ENCODE measurements around the gene SLC2A8. TPM values are rescaled to one million over a fixed set of nuclear protein-coding genes. Genes with fewer than 3 reads are reported as not detected.

SLC2A8 gene
- total and polyA plus RNA-seq, 2 donors (not counting 1 experiment from before 2014, with no cell fraction given): 8.3 to 14.2 TPM

- Histone ChIP-seq H3K9ac (ENCODE audit: low read length) (no peak overlapping the region), H4K20me1 (ENCODE audit: control insufficient read depth, insufficient read depth, low read length, poor library complexity, severe bottlenecking) (no peaks in the 10 kb centered on the region), H3K9me3 (ENCODE audit: control extremely low read depth in 1 of 3, control insufficient read depth in 2 of 3, insufficient read depth in 1 of 3, low read length in 2 of 3) (no peaks in the 10 kb centered on the region), H3K4me1 (ENCODE audit: control insufficient read depth in 2 of 2, insufficient read depth in 2 of 2, low read length in 2 of 2) (no peaks in the 10 kb centered on the region), H2AFZ (ENCODE audit: insufficient read depth, low read depth, low read length, poor library complexity, severe bottlenecking) (no peak overlapping the region), H3K79me2 (ENCODE audit: control insufficient read depth, insufficient read depth, low read length) (no peaks in the 10 kb centered on the region), H3K4me3 (ENCODE audit: control extremely low read depth in 1 of 5, extremely low read depth in 1 of 5, insufficient read depth in 1 of 5, low read depth in 2 of 5, low read length in 4 of 5) (no peak overlapping the region), H3K4me2 (replicated peaks; ENCODE audit: low read depth, low read length, poor library complexity, severe bottlenecking) (no peak overlapping the region), H3K27me3 (replicated peaks in 1 of 4; ENCODE audit: control extremely low read depth in 1 of 4, control insufficient read depth in 3 of 4, insufficient read depth in 4 of 4, low read length in 3 of 4) (peaks cover 0 to 8% (median 0%) of the 10 kb centered on the region in 4 experiments), H3K36me3 (replicated peaks in 1 of 2; ENCODE audit: control extremely low read depth in 1 of 2, control insufficient read depth in 1 of 2, extremely low read depth in 1 of 2, insufficient read depth in 2 of 2, low read length in 1 of 2) (no peaks in the 10 kb centered on the region), H3K27ac (ENCODE audit: low read length in 2 of 2) (no peak overlapping the region)
- WGBS (ENCODE audit: insufficient coverage): 98% methylated on average over 6 of the region's 7 CpGs
- Mint-ChIP-seq H3K4me1 (no peaks in the 10 kb centered on the region), H3K9me3 (ENCODE audit: insufficient read depth) (no peaks in the 10 kb centered on the region), H3K27me3 (peaks cover 11% of the 10 kb centered on the region), H3K4me3 (no peak overlapping the region), H3K27ac (no peak overlapping the region)
- ChIA-PET POLR2A (no interaction called here), CTCF (no interaction called here)
- no peak for ATAC-seq (ENCODE audit: low read depth)
- DNase-seq: no peak
- TF ChIP-seq EZH2 (IDR thresholded peaks at IDR 0.05; ENCODE audit: borderline replicate concordance, insufficient read depth, low read depth, low read length, poor library complexity, severe bottlenecking): no peak
- no peak for TF ChIP-seq CTCF (IDR thresholded peaks at IDR 0.05)
- intact Hi-C loops (cut with micrococcal nuclease): no loop called here
Measured at GRCh38 chr9:127366594-127366993, 30.4 kb upstream of the SLC2A8 start.

- ATAC-seq (ENCODE audit: low read depth): no peak
- peaks cover 0 to 15% (median 0%) of the 10 kb centered on the region in 4 experiments for H3K27me3 ChIP-seq (replicated peaks in 1 of 4; ENCODE audit: control extremely low read depth in 1 of 4, control insufficient read depth in 3 of 4, insufficient read depth in 4 of 4, low read length in 3 of 4)
- H2AFZ ChIP-seq (ENCODE audit: insufficient read depth, low read depth, low read length, poor library complexity, severe bottlenecking): no peak overlapping the region
- H3K4me3 Mint-ChIP-seq: no peak overlapping the region
- TF ChIP-seq CTCF (IDR thresholded peaks at IDR 0.05) (no peak), EZH2 (IDR thresholded peaks at IDR 0.05; ENCODE audit: borderline replicate concordance, insufficient read depth, low read depth, low read length, poor library complexity, severe bottlenecking) (no peak)
- no peak for DNase-seq
- H3K4me2 ChIP-seq (replicated peaks; ENCODE audit: low read depth, low read length, poor library complexity, severe bottlenecking): no peak overlapping the region
- 60% methylated on average over 3 of the region's 6 CpGs for WGBS (ENCODE audit: insufficient coverage)
- H4K20me1 ChIP-seq (ENCODE audit: control insufficient read depth, insufficient read depth, low read length, poor library complexity, severe bottlenecking): no peaks in the 10 kb centered on the region
- H3K4me1 ChIP-seq (ENCODE audit: control insufficient read depth in 2 of 2, insufficient read depth in 2 of 2, low read length in 2 of 2): no peaks in the 10 kb centered on the region
- no peak overlapping the region for H3K9ac ChIP-seq (ENCODE audit: low read length)
- no peaks in the 10 kb centered on the region for H3K9me3 Mint-ChIP-seq (ENCODE audit: insufficient read depth)
- H3K27ac Mint-ChIP-seq: no peak overlapping the region
- H3K27me3 Mint-ChIP-seq: peaks cover 19% of the 10 kb centered on the region
- H3K4me1 Mint-ChIP-seq: no peaks in the 10 kb centered on the region
- H3K27ac ChIP-seq (ENCODE audit: low read length in 2 of 2): no peak overlapping the region
- H3K36me3 ChIP-seq (replicated peaks in 1 of 2; ENCODE audit: control extremely low read depth in 1 of 2, control insufficient read depth in 1 of 2, extremely low read depth in 1 of 2, insufficient read depth in 2 of 2, low read length in 1 of 2): no peaks in the 10 kb centered on the region
- H3K4me3 ChIP-seq (ENCODE audit: control extremely low read depth in 1 of 5, extremely low read depth in 1 of 5, insufficient read depth in 1 of 5, low read depth in 2 of 5, low read length in 4 of 5): no peak overlapping the region
- intact Hi-C loops (cut with micrococcal nuclease): no loop called here
- POLR2A ChIA-PET: no interaction called here
- no peaks in the 10 kb centered on the region for H3K79me2 ChIP-seq (ENCODE audit: control insufficient read depth, insufficient read depth, low read length)
- H3K9me3 ChIP-seq (ENCODE audit: control extremely low read depth in 1 of 3, control insufficient read depth in 2 of 3, insufficient read depth in 1 of 3, low read length in 2 of 3): no peaks in the 10 kb centered on the region
- CTCF ChIA-PET: interaction anchor here (0.6 to 1.5 kb wide), 2 partner anchors 156 to 248 kb away, joined by 3 read pairs; no protein-coding TSS in a partner anchor
Measured at GRCh38 chr9:127368852-127369402, 28.0 kb upstream of the SLC2A8 start.
